NCI-H1417 treated with DMSO at 0.1 percent for 48 hours (cell line): ENCODE measurements around the gene OSGEPL1.
"Not testable (repeated sequence)": the region's sequence is repeated elsewhere in the genome, so short reads cannot be mapped to it uniquely, and the experiment has no call there.

Experiments used
- DNase-seq: peaks from one replicate; lab custom pipeline; 2025; lab: John Stamatoyannopoulos, UW

OSGEPL1 gene

DNA sequence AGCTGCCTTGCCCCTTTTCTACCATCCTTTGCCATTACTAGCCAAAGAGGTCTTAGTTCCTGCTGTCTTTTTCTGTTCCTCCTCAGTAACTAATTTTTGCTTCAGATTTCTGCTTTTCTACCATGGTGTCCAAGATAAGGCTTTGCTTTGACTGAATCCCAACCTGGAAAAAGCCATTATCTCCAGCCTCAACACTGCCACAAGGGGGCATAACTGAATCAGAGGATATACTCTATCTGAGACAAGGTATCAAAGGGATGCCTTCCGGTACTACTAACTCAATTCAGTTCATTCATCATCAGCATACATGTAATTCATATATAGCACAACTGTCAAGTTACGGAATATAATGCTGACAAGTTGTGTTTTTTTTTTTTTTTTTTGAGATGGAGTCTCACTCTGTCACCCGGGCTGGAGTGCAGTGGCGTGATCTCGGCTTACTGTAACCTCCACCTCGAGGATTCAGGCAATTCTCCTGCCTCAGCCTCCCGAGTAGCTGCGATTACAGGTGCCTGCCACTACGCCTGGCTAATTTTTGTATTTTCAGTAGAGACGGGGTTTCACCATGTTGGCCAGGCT lies 11.4 kb downstream of the OSGEPL1 start:
- DNase-seq = no peak

DNA sequence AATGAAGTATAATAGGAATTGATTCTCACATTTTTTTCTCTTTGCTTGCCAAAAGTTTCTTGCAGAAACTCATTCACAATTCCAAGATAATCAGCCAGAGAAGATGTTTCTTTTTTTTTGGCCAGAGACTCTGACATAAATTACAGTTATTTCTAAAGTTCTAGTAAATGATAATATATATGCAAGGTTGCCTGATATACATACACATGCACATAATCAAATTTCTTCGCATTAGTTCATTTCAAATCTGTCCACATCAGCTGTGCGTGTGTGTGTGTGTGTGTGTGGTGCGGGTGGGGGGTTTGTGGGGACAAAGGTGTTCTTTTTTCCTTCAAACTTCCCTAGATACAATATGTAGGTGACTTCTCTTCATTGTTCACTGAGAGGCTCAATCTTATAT lies 33.2 kb downstream of the OSGEPL1 start:
- no peak for DNase-seq

DNA sequence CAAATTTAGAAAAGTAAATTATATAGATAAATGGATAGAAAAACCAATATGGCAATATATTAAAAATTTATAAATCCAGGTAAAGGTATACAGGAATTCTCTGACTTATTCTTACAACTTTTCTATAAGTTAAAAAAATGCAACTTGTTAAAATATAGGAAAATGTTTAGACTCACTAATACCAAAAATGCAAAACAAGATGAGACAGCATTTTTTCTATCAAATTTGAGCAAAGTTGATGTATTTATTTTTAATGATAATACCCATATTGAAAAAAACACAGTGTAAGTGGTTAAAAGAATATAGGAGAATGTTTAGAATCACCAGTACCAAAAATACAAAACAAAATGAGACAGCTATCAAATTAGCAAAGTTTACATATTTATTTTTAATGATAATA lies 35.7 kb downstream of the OSGEPL1 start:
- DNase-seq = no peak

DNA sequence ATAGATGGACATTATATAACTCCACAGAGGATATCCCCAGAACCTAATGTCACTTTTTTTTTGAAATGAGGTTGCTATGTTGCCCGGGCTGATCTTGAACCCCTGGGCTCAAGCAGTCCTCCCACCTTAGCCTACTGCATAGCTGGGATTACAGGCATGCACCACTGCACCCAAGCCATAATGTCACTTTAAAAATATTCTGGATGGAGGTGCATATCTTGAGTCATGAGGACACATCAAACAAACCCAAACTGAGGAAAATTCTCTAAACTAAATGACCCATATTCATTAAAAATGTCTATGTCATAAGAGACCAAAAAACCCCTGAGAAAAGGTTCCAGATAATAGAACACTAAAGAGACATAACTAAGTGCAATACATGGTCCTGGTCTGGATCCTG lies 36.3 kb downstream of the OSGEPL1 start:
- DNase-seq = no peak

DNA sequence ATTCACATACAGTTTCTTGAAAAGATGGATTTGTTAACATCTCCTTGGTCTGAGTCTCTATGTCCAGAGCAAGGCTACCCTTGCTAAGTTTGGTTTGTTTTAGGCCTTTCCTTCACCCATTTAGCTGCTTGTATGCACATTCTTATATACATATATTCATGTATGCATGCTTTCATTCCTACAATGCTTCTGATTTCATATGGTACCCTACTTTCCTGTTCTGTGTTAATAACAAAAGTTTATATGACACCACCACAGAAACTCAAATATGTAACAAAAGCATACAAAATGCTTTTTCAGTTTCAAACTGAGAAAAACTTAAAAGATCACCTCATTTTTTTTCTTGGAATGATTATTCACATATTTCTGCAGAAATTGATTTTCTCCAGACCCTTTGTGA lies 39.4 kb downstream of the OSGEPL1 start:
- no peak for DNase-seq

DNA sequence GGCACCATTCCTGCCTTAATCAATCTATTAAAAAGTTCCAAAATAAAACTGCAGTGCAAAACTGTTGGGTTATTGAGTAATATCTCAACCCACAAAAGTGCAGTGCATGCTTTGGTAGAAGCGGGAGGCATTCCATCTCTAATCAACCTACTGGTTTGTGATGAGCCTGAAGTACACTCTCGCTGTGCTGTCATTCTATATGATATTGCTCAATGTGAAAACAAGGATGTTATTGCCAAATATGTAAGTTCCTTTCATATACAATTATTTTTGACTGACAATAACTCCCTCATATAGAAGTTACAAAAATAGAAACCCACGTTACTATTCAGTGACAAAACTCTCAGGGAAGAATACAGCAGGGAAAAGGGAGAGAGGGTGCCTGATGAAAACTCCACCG lies 43.0 kb downstream of the OSGEPL1 start:
- DNase-seq = no peak

DNA sequence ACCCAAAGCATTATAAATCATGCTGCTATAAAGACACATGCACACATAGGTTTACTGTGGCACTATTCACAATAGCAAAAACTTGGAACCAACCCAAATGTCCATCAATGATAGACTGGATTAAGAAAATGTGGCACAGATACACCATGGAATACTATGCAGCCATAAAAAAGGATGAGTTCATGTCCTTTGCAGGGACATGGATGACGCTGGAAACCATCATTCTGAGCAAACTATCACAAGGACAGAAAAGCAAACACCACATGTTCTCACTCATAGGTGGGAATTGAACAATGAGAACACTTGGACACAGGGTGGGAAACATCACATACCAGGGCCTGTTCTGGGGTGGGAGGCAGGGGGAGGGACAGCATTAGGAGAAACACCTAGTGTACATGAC lies 45.0 kb downstream of the OSGEPL1 start:
- DNase-seq = not testable (repeated sequence)

DNA sequence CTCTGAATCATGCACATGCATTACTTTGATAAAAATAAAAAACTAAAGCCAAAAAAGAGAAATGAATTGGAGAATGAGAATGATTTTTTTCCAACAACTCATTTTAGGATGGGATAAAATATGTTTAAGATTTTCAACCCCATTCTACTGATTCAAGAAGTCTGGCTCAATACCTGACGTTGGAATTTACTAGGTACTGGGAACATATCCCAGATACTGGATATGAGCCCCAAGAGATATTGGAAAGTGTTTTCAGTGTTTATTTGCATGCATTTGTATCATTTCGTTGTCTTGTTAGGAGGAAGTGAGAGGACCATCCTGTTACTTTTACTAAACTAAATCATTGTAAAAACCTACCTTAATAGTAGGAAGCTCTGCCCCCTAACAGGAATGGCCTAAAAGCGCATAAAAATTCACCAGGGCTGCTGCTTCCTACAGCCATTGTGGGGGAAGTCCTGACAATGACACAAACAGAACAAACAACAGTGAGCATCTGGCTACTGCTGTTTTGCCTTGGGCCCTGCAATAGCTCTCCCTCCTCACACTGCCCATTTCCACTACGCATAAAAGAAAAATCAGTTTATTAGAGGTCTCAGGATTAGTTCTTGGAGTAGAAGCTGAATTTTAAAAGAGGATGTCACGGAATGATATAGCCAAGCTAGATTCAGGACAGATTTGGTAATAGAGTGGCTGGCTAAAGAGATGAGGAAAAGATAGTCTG lies 52.9 kb downstream of the OSGEPL1 start:
- DNase-seq = no peak

DNA sequence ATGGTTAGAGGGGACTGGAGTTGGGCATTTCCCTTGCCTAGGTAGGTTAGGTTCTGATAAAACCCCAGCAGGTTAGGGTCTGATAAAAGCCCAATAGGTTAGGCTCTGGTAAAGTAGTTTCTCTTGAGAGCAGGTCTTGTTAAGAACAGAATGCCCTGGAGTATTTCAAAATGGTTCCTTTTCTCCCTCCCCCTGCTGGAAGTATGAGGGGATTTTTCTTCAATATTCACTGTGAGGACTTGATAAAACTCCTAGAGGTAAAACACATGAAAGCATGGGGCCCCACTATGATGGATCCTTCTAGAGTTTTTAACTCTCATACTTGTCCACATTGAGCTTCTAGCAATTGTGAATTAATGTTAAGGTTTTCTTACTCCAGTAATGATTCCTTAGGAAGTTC lies 60.5 kb downstream of the OSGEPL1 start:
- DNase-seq = no peak

DNA sequence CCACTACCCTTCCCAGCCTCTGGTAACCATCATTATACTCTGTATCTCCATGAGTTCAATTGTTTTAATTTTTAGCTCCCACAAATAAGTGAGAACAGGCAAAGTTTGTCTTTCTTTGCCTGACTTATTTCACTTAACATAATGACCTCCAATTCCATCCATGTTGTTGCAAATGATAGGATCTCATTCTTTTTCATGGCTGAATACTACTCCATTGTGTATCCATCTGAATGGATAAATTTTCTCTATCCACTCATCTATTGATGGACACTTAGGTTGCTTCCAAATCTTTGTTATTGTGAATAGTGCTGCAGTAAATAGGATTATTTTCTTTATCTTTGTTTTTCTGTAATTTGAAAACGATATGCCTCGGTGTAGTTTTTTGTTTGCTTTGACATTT lies 61.9 kb downstream of the OSGEPL1 start:
- no peak for DNase-seq

DNA sequence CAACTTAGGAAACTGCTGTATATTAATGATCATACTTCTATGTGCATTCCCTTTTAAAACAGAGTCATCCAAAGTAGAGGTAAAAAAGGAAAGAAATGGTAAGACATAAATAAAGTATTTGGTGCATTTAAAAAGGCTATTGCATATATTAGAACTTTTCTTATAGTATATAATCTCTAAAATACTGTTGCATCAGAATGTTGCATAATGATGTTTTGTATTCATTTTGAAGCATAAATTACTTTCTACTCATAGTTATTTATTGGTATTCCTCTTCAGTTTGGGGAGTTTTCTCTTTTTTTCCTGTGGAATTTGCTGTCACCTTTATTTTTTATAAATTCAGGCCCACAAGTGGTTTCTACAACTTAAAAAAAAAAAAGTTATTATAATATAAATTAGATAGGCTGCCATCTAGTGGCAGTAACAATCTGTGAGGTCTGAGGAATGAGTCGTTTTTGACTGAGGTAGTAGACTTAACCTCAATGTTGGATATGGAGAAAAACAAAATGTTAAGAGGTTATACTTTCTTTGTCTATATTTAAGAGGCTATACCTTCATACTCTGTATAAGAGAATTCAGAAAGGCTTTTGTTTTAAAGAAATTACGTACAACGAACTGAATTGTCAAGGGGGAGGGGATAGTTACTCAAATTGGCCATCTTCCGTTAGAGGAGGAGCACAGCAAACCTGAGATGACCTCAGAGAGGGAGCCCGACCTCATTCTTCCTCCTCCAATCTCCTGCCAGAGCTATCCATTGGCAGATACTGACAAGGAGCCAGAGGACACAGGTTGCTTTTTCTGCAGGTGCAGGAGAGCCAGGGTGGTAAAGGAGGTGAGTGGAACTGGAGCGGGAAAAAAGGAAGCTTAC lies 64.3 kb downstream of the OSGEPL1 start:
- DNase-seq = no peak
